AG09319 (cell line): ENCODE data around the gene BCOR.

Experiments used
- DNase-seq: peaks from one replicate; pipeline ENCODE4 v3.0.0-alpha.2; 2010; ENCODE audit warnings: low read depth; ENCODE audit errors: extremely low read depth
- TF ChIP-seq, protein P1 (sequence below): IDR thresholded peaks from 2 replicates; pipeline ENCODE4 v1.5.1; 2011; ENCODE audit warnings: low read depth, mild to moderate bottlenecking, inconsistent platforms, low read length, moderate library complexity

BCOR gene

DNA sequence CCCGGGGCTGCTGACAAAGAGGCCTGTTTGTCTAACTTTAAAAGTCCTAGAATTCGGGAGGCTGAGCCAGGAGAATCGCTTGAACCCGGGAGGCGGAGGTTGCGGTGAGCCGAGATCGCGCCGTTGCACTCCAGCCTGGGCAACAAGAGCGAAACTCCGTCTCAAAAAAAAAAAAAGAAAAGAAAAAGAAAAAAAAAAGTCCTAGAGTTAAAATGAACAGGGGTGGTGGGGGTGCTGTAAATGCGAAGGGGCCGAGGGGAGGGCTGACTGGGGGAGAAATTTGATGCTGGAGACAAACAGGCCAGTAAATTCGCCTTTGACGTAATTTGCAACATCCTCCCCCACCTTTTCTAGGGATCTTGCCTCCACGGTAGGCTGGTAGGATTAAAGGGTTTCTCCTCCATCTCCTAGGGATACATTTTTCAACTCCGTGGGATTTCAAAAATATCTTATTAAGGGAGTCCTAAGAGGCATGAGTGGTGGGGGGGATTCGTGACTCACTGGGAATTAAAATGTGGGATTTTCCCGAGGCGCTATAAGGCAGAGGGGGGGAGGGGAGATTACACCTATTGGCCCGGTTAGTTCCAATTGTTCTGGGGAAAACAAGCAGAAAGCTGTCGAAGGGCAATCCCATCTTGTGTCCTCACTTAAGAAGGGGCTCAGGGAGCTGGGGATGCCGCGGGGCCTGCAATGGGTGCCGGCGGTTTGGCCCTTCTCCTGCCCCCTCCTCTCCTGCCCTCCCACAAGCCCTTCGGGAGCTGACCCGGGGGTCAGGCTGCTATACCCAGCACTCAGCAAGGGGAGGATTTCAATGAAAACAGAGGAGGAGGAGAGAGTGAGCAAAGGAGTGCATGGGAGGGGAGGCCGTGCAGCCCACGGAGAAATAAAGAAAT lies 3.0 kb upstream of the BCOR start:
- TF ChIP-seq, protein P1, sequence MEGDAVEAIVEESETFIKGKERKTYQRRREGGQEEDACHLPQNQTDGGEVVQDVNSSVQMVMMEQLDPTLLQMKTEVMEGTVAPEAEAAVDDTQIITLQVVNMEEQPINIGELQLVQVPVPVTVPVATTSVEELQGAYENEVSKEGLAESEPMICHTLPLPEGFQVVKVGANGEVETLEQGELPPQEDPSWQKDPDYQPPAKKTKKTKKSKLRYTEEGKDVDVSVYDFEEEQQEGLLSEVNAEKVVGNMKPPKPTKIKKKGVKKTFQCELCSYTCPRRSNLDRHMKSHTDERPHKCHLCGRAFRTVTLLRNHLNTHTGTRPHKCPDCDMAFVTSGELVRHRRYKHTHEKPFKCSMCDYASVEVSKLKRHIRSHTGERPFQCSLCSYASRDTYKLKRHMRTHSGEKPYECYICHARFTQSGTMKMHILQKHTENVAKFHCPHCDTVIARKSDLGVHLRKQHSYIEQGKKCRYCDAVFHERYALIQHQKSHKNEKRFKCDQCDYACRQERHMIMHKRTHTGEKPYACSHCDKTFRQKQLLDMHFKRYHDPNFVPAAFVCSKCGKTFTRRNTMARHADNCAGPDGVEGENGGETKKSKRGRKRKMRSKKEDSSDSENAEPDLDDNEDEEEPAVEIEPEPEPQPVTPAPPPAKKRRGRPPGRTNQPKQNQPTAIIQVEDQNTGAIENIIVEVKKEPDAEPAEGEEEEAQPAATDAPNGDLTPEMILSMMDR, result no peak

DNA sequence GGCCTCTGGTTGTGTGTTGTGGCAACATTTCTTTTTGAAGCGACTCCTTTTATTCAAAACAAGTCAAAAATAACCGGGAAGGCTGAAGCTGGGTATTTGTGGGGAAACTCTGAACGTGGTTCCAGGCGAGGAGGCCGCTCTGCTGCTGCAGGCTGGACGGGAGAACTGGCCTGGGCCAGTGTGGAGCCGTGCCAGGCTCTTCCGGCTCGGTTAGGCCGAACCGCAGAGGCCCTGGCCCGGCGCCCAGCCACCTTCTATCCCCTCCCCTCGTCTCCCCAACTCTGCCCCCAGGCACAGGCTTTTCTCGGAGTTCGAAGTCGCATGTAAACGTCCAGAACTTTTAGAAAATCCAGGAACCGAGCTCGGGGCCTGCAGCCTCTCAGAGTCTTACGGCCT lies 2.4 kb upstream of the BCOR start:
- no peak for DNase-seq

More for the DNA sequence above, 3.0 kb upstream of the BCOR start:
- DNase-seq, result no peak

DNA sequence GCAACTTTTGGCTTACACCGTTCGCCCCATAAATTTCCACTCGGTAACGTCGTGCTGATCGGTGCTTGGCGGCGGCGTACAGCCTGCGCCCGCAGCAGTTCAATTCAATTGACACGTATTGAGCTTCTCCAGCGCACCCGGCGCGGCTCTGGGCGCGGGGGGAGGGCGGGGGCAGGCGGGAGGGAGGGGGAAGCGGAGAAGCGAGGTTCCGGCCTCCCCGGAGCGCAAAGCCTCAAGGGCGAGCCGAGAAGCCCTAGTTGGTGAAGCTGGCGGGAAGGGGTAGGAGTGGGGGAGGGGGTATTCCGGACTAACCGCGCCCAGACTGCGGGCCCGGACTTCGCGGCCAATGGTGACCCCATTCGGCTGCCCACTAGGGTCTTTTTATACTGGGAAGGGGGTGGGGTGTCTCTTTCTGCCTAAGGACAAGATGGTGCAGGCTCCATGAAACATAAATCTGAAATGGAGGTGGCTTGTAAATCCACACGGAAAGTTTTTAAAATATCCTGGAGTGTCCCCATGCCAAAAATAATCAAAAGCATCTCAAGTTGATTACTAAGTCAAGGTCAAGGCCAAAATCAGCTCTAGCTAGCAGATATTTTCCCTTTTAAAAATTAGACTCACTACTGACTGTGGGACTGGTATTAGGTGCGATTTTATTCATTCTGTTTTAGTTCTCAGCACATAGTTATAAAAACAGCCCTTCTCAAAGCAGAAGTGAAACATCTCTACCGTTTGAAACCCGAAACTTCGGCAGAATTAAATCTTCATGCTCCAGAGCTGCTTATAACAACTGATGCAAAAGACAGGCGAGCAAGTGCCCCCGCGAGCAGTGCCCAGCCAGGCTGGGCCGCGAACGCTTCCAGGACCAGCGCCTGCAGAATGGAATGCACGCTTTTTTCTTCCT lies 1.5 kb upstream of the BCOR start:
- no peak for DNase-seq
- TF ChIP-seq, protein P1, result no peak

More for the DNA sequence above, 2.4 kb upstream of the BCOR start:
- TF ChIP-seq, protein P1, result no peak

DNA sequence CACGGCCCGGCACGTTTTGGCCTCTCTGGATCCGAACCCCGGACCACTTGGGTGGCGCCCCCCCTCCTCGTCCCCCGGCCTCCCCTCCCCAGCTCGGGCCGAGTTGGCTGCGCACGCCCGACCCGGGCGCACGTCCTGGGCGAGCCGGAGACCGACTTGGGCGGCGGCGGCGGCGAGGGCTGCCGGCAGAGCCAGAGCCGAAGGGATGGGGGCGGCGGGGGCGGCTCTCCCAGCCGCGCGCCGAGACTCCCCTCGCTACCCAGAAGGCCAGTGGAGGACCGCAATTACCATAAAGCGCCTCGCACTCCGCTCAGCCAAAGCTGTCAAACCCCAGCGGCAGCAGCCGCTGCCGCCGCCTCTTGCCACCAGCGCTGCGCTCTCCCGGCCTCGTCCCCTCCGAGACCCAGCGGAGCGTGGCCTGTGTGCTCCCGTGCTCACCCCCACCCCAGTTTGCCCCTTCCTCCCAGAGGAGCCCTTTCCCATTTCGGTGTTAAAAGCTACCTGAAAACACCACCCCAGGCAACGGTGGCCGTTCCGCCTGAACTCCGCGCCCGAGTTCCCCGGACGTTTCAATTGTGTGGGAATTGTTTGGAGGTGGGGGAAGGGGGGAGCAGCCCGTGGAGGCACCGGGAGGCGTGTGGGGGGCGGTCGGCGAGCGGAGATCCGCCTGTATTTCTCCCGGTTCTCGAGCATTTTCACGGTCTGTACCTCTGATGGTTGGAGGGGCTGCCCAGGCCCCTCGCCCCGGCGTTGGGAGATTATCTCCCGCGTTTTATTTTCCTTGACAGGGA lies 701 bp upstream of the BCOR start:
- TF ChIP-seq, protein P1, result no peak
- DNase-seq, result no peak

DNA sequence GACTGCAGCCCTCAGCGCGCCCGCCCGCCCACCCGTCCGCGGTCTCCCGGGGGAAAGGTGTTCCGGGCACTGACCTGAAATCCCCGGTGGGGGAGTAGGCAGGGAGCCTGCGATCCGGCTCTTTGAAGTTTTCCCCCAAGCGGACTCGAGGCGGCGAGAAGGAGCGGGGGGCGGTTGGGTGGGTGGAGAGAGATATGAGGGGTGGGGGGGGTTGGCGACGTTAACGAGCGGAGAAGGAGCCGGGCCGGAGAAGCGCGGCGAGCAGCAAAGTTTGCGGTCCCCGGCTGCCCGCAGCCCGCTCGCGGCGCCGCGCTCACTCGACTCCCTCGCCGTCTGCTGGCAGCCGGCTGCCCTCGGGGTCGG lies 636 bp downstream of the BCOR start:
- TF ChIP-seq, protein P1, result no peak
- DNase-seq, result no peak

DNA sequence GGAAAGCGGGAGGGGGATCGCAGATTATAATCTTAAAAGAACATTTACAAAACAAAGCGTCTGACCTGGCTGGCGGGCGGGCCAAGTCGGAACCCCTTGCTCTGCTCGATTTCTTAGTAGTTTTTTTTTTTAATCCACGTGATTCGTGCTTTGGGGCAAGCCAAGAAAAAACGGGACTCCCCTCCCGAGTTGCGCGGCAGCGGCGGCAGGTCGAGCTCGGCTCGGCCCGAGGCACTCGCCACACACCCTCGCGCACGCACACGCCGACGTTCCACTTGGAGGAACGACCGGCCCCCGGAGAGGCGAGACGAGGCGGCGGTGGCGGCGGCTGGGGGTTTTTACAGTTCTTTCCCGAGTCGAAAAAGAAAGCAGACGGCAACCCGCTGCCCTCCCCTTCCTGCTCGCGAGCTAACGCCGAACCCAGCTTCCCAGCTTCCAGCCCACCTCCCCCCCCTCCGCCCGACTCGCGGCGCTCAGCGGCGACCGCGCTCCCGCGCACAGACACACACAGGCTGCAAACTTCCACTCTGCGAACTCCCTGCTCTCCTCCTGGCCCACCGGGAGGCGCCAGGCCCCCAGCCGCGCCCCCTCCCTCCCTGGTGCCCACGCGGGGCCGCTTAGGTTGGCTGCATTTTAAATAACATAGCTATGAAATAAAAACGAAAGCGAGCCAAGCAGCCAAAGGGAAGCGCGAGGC lies 1.2 kb downstream of the BCOR start:
- no peak for DNase-seq
- TF ChIP-seq, protein P1, result no peak
